Uterus (tissue), 2 donors: ENCODE results near the gene ZNF639.
"Not testable (repeated sequence)": the region's sequence is repeated elsewhere in the genome, so short reads cannot be mapped to it uniquely, and the experiment has no call there.

ENCODE experiments used
- CTCF ChIP-seq, 4 experiments: fragments of 200-600 bp in 2 of 4; fragments of 450-650 bp in 2 of 4; sonication (generic) in 2 of 4; IDR thresholded peaks; one replicate each; pipeline ENCODE4 v1.5.1; 2016 to 2019; ENCODE audit warnings: antibody characterized with exemption in 4 of 4, mild to moderate bottlenecking in 2 of 4, moderate library complexity in 1 of 4
- POLR2A ChIP-seq, 2 donors: fragments of 450-650 bp; IDR thresholded peaks; one replicate each; pipeline ENCODE4 v1.6.1; 2016; ENCODE audit warnings: antibody characterized with exemption in 2 of 2, mild to moderate bottlenecking in 1 of 2, moderate library complexity in 1 of 2

GRCh38 chr3:179274434-179274833, 48.4 kb upstream of the ZNF639 start:
- TF ChIP-seq CTCF, POLR2A (IDR thresholded peaks at IDR 0.05): not testable (repeated sequence)
